ENCODE data around the gene C2CD5.
"Not testable (repeated sequence)": the region's sequence is repeated elsewhere in the genome, so short reads cannot be mapped to it uniquely, and the experiment has no call there.

The C2CD5 gene

DNA sequence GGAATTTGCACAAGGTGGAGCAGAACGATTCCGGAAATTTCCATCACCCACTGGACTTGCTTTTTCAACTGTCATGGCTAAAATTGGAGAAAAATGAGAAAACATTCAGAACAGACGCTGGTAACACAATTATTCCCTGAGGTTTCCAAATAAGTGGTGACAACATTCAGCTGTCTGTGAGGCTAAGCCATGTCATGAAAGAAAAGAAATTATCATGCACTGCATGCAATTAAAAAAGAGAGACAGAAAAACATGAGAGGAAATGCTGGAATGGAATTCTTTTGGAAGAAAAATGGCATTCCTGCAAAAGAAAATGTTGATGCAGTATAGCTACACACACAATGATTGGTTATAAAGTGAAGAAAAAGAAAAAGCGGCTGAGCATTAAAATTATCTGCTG lies 87.3 kb downstream of the C2CD5 start:
- H3K27me3 Mint-ChIP-seq: no peaks in the 10 kb centered on the region
- intact Hi-C loops (cut with micrococcal nuclease): no loop called here
- H3K27ac Mint-ChIP-seq: no peak overlapping the region
- H3K9me3 Mint-ChIP-seq: no peaks in the 10 kb centered on the region
- H3K4me1 Mint-ChIP-seq (ENCODE audit: low read depth): no peaks in the 10 kb centered on the region
- H3K4me3 Mint-ChIP-seq: no peak overlapping the region
- H3K36me3 Mint-ChIP-seq (ENCODE audit: low read depth): peaks cover 28% of the 10 kb centered on the region

DNA sequence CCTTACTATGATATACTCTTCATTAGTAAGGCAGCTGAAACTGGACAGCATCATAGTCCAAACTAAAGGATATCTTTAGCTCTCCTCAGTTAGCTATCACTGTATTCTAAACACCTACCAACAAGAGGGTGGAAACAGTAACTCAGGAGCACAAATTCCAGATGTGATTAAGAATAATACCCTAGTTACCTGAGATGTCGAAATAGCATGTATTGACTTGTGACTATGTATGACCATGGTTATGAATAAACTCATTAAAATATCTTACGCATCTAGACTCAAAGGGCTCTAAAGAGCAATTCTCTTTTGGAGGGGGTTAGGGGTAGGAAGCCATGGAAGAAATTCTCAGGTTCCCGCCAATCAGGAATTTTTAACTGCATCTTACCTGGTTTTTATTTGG lies 90.8 kb downstream of the C2CD5 start:
- Mint-ChIP-seq H3K4me1 (ENCODE audit: low read depth) (no peaks in the 10 kb centered on the region), H3K36me3 (ENCODE audit: low read depth) (peaks cover 47% of the 10 kb centered on the region)

DNA sequence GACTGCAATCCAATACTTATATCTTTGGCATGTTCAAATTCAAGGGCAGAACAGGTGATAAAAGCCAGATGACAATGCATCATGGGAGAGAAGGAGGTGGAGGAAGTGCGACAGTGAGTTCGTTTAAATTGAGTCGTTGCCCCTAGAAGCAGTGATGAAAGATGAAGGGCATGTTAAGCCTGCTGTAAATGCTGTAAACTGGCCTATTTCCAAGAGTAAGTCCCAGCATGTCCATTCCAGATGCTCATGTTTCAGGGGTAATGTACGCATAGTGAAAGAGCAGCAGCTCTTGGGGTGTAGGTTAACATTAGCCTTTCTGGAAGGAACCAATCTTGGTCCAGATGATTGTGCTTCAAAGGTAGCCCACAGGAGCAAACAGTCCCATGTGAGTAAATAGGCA lies 97.1 kb downstream of the C2CD5 start:
- intact Hi-C loops (cut with micrococcal nuclease): loop anchor here (10.0 kb wide), 1 partner anchor 112 kb away; the partner anchor contains the start of gene ST8SIA1

More for the DNA sequence above, 90.8 kb downstream of the C2CD5 start:
- no peak overlapping the region for H3K27ac Mint-ChIP-seq
- no peak overlapping the region for H3K4me3 Mint-ChIP-seq
- intact Hi-C loops (cut with micrococcal nuclease): no loop called here
- H3K9me3 Mint-ChIP-seq: no peaks in the 10 kb centered on the region
- no peaks in the 10 kb centered on the region for H3K27me3 Mint-ChIP-seq

DNA sequence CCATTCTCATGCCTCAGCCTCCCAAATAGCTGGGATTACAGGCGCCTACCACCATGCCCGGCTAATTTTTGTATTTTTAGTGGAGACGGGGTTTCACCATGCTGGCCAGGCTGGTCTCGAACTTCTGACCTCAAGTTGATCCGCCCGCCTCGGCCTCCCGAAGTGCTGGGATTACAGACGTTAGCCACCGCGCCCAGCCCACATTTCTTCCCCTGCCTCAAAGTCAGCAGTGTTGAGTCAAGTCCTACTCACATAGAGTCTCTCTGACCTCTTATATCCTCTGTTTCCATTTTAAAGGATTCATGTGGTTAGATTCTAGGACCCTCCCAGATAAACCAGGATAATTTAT lies 100.1 kb downstream of the C2CD5 start:
- peaks cover 11% of the 10 kb centered on the region for H3K4me1 Mint-ChIP-seq (ENCODE audit: low read depth)
- H3K27me3 Mint-ChIP-seq: not testable (repeated sequence)
- intact Hi-C loops (cut with micrococcal nuclease): loop anchor here (5.0 to 10.0 kb wide), 2 partner anchors 109 to 362 kb away; partner anchors contain the start of gene ST8SIA1

More for the DNA sequence above, 97.1 kb downstream of the C2CD5 start:
- Mint-ChIP-seq H3K36me3 (ENCODE audit: low read depth) (peaks cover 28% of the 10 kb centered on the region), H3K4me3 (no peak overlapping the region), H3K27ac (no peak overlapping the region), H3K4me1 (ENCODE audit: low read depth) (peaks cover 5% of the 10 kb centered on the region), H3K27me3 (no peaks in the 10 kb centered on the region), H3K9me3 (no peaks in the 10 kb centered on the region)

DNA sequence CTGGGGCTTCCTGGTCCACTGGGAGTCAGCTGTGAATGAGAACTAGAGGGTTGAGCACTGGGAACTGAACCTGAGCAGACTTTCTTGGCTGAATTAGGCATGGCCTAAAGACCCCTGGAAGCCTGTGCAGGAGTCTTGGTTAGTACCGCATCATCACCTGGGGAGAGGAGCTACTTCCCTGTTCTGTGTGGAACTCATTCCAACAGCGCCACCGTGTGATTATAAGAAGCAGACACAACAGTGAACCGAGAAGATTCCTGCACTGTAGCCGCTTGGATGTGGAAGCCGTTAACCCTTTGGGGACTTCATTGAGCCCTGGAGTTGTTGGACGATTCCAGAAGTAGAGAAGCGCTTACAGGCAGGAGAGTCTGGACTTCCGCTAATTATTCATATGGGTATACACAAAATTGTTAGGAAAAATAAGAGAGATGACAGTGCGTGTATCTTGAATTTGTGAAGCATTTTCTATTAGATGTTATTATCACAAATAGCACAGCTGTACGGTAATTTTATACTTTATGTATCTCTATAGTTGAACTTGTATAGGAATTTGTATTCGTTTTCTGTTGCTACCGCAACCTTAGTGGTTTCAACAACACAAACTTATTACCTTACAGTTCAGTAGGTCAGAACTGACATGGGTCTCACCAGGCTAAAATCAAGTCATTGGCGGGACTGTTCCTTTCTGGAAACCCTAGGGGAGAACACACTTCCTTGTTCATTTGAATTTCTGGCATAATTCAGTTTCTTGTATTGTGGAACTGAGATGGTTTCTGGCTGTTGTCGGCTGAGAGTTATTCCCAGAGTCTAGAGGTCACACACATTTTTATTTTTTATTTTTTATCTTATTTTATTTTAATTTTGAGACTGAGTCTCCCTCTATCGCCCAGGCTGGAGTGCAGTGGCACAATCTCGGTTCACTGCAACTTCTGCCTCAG lies 100.7 kb downstream of the C2CD5 start:
- intact Hi-C loops (cut with micrococcal nuclease): loop anchor here (1.0 to 10.0 kb wide), 4 partner anchors 109 to 747 kb away; partner anchors contain the start of gene ST8SIA1
- peaks cover 2% of the 10 kb centered on the region for H3K27me3 Mint-ChIP-seq
- H3K36me3 Mint-ChIP-seq (ENCODE audit: low read depth): peaks cover 7% of the 10 kb centered on the region
- H3K4me1 Mint-ChIP-seq (ENCODE audit: low read depth): peaks cover 11% of the 10 kb centered on the region
- H3K27ac Mint-ChIP-seq: no peak overlapping the region
- no peaks in the 10 kb centered on the region for H3K9me3 Mint-ChIP-seq
- H3K4me3 Mint-ChIP-seq: no peak overlapping the region

More for the DNA sequence above, 100.1 kb downstream of the C2CD5 start:
- H3K4me3 Mint-ChIP-seq, H3K27ac Mint-ChIP-seq, H3K9me3 Mint-ChIP-seq: not testable (repeated sequence)
- peaks cover 13% of the 10 kb centered on the region for H3K36me3 Mint-ChIP-seq (ENCODE audit: low read depth)

DNA sequence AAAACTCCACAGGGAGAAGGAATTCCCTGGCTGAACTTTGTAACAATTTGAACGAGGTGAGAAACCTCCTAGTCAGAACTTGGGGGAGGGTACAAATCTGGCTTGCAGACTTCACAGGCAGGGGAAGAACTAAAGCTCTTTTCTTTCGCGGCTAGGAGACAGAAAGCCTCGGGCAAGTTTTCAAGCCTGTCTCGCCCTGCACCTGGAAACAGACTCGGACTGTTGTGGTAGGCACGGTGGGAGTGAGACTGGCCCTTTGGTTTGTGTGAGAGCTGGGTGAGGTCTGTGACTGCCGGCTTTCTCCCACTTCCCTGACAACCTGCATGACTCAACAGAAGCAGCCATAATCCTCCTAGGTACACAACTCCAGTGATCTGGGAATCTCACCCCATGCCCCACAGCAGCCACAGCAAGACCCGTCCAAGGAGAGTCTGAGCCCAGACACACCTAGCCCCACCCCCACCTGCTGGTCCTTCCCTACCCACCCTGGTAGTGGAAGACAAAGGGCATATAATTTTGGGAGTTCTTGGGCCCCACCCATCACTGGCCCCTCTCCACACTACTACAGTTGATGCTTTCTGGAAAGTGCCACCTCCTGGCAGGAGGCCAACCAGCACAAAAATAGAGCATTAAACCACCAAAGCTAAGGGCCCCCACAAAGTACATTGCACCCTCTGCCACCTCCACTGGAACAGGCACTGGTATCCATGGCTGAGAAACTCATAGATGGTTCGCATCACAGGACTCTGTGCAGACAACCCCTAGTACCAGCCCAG lies 107.1 kb downstream of the C2CD5 start:
- Mint-ChIP-seq H3K9me3 (no peaks in the 10 kb centered on the region), H3K4me1 (ENCODE audit: low read depth) (peaks cover 6% of the 10 kb centered on the region), H3K36me3 (ENCODE audit: low read depth) (no peaks in the 10 kb centered on the region), H3K4me3 (no peak overlapping the region), H3K27me3 (peaks cover 2% of the 10 kb centered on the region), H3K27ac (no peak overlapping the region)
- intact Hi-C loops (cut with micrococcal nuclease): no loop called here

DNA sequence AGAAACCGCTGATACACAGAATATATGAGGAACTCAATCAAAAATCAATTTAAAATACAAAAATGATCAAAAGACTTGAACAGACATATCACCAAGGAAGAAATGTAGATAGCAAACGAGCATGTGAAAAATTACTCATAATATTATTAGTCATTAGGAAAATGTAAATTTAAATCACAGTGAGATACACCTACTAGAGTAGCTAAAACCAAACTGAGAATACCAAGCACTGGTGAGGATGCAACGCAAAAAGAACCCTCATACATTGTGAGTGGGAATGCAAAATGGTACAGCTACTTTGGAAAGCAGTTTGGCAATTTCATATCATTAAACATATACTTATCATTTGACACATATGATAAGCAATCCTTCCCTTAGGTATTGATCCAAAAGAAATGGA lies 108.8 kb downstream of the C2CD5 start:
- intact Hi-C loops (cut with micrococcal nuclease): no loop called here
- Mint-ChIP-seq H3K36me3 (ENCODE audit: low read depth) (no peaks in the 10 kb centered on the region), H3K9me3 (no peaks in the 10 kb centered on the region), H3K27me3 (no peaks in the 10 kb centered on the region), H3K4me3 (no peak overlapping the region), H3K4me1 (ENCODE audit: low read depth) (peaks cover 6% of the 10 kb centered on the region), H3K27ac (no peak overlapping the region)

DNA sequence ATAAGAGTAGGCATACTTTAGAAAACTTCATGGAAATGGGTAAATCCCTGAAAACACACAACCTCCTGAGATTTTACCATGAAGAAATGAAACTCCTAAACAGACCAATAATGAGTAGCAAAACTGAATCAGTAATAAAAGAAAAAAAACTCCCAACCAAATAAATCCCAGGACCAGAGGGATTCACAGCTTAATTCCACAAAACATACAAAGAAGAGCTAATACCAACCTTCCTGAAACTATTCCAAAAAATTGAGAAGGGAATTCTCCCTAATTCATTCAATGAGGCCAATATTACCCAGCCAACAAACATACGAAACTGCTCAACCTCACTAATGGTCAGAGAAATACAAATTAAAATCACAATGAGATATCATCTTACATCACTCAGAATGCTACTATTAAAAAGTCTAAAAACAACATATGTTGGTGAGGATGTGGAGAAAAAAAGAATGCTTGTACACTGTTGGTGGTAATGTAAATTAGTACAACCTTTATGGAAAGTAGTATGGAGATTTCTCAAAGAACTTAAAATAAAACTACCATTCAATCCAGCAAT lies 112.6 kb downstream of the C2CD5 start:
- Mint-ChIP-seq H3K9me3 (no peaks in the 10 kb centered on the region), H3K27ac (no peak overlapping the region), H3K4me3 (no peak overlapping the region), H3K36me3 (ENCODE audit: low read depth) (no peaks in the 10 kb centered on the region), H3K4me1 (ENCODE audit: low read depth) (no peaks in the 10 kb centered on the region), H3K27me3 (no peaks in the 10 kb centered on the region)
- intact Hi-C loops (cut with micrococcal nuclease): no loop called here

DNA sequence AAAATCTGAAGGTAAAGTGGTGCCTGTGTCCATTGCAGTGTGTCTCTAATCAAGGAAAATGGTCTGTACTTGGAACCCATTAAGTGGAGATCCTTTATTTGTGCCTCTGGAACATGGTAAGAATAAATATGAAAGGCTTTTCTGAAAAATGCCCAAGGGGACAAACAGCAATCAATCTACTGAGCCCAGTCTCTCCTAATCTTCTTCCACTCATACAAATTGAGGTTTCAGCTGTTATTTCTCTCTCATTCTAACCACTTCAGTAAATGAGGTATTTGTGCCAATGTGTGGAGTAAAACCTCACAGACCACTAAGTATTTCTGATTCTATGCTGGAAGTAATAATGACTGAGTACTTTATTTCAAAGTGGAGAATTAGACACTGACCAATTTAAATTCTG lies 127.5 kb downstream of the C2CD5 start:
- intact Hi-C loops (cut with micrococcal nuclease): no loop called here
- H3K9me3 Mint-ChIP-seq: no peaks in the 10 kb centered on the region
- H3K27me3 Mint-ChIP-seq: no peaks in the 10 kb centered on the region
- no peak overlapping the region for H3K4me3 Mint-ChIP-seq
- no peaks in the 10 kb centered on the region for H3K4me1 Mint-ChIP-seq (ENCODE audit: low read depth)
- H3K27ac Mint-ChIP-seq: no peak overlapping the region
- H3K36me3 Mint-ChIP-seq (ENCODE audit: low read depth): no peaks in the 10 kb centered on the region

DNA sequence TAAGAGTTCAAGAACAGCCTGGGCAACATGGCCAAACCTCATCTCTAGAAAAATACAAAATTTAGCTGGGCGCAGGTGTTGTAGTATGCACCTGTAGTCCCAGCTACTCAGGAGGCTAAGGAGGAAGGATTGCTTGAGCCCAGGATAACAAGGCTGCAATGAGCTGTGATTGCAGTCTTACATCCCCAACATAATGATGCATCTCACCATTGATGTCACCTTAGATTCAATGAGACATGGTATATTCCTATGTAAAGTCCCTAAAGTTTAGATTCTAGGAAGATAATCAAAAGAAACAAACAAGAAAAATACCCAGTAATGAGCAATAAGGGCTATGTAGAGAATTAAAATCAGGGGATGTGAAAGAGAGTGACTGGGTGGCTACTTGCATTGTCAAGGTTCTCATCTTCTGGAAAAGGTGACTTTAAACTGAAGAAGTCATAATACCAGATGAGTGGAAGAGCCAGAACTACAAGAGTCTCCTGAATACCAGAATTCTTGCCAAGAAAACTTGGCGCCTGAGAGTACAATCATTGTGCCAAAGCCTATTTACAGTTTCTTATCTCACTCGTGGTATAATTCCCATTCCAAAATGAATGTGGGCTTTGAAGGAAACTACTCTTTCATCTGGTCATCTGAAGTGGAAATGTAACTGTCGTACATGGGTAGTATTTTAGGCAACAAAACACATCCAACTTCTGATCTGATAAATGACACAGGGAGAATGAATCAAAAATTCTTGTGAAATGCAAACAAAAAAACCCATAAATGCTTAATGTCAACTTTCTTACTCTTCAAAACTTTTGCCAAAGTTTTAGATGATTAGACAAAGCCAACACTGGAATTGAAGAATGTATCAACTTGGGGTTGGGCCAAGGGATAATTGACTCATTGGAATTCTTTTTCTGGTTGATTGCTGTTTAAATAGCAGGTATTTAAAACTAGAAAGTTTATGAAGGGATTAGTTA lies 128.7 kb downstream of the C2CD5 start:
- intact Hi-C loops (cut with micrococcal nuclease): no loop called here
- Mint-ChIP-seq H3K9me3 (no peaks in the 10 kb centered on the region), H3K27me3 (no peaks in the 10 kb centered on the region), H3K4me3 (no peak overlapping the region), H3K36me3 (ENCODE audit: low read depth) (no peaks in the 10 kb centered on the region), H3K4me1 (ENCODE audit: low read depth) (no peaks in the 10 kb centered on the region), H3K27ac (no peak overlapping the region)

DNA sequence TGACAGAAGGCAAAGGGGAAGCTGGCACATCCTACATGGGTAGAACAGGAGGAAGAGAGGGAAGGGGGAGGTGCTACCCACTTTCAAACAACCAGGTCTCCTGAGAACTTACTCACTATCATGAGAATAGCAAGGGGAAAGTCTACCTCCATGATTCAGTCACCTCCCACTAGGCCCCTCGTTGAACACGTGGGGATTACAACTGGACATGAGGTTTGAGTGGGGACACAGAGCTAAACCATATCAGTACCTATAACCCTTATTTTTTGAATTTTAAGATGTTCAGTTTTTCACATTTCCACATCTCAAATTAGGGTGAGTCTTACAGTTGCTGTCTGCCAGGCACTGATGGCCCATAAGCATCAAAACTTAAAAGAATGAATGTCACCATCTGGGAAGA lies 129.6 kb downstream of the C2CD5 start:
- H3K27ac Mint-ChIP-seq: no peak overlapping the region
- intact Hi-C loops (cut with micrococcal nuclease): no loop called here
- H3K9me3 Mint-ChIP-seq: no peaks in the 10 kb centered on the region
- no peak overlapping the region for H3K4me3 Mint-ChIP-seq
- no peaks in the 10 kb centered on the region for H3K36me3 Mint-ChIP-seq (ENCODE audit: low read depth)
- H3K4me1 Mint-ChIP-seq (ENCODE audit: low read depth): no peaks in the 10 kb centered on the region
- no peaks in the 10 kb centered on the region for H3K27me3 Mint-ChIP-seq

DNA sequence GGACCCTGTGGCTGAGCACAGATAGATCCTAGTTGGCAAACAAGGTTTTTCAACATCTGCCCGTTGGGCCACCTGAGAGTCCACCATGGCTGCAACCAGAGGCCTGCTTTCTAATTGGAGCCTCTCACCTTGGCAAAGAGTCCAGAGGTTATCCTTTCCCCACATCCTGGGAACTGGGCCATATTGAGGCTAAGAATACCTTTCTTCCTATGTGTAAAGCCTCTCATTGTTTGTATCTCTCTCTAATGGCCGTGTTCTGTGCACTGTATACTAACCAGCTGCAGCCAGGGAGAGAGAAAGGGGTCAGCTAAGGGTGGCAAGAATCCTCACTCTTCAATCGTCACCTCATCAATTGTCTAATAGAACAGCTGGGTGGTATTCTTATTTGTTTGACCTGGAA lies 130.8 kb downstream of the C2CD5 start:
- H3K27me3 Mint-ChIP-seq: no peaks in the 10 kb centered on the region
- H3K4me1 Mint-ChIP-seq (ENCODE audit: low read depth): peaks cover 8% of the 10 kb centered on the region
- no peak overlapping the region for H3K4me3 Mint-ChIP-seq
- intact Hi-C loops (cut with micrococcal nuclease): no loop called here
- H3K9me3 Mint-ChIP-seq: no peaks in the 10 kb centered on the region
- H3K36me3 Mint-ChIP-seq (ENCODE audit: low read depth): no peaks in the 10 kb centered on the region
- no peak overlapping the region for H3K27ac Mint-ChIP-seq

DNA sequence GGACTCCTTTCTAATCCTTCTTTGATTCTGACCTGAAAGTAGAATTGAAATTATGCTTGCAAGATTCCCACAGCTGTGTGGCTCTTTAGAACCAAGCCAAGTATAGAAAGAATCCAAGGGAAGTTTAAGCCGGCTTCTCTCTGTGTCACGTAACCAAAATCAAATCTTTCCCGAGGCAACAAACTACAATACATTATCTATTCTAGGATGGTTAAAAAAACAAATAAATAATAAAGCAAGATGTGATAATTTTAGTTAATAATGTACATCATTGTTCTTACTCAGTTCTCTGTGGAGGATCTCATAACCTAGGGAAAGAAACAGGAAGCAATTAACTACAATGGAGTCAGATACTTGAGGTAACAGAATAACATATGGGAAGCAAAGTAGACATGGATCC lies 131.8 kb downstream of the C2CD5 start:
- no peaks in the 10 kb centered on the region for H3K27me3 Mint-ChIP-seq
- H3K27ac Mint-ChIP-seq: no peak overlapping the region
- peaks cover 8% of the 10 kb centered on the region for H3K4me1 Mint-ChIP-seq (ENCODE audit: low read depth)
- no peak overlapping the region for H3K4me3 Mint-ChIP-seq
- no peaks in the 10 kb centered on the region for H3K9me3 Mint-ChIP-seq
- no peaks in the 10 kb centered on the region for H3K36me3 Mint-ChIP-seq (ENCODE audit: low read depth)
- intact Hi-C loops (cut with micrococcal nuclease): no loop called here
